ENCODE results near the gene RGS8.

RGS8 gene

GRCh38 chr1:182684116-182684828 lies at the start of gene RGS8:
RGS8 (minus strand) TSS chr1:182684587; CDS start chr1:182669649, 14,938 bp downstream.
- in situ Hi-C loops (cut with MboI; ENCODE audit: low sequenced_read_pairs): no loop called here

DNA sequence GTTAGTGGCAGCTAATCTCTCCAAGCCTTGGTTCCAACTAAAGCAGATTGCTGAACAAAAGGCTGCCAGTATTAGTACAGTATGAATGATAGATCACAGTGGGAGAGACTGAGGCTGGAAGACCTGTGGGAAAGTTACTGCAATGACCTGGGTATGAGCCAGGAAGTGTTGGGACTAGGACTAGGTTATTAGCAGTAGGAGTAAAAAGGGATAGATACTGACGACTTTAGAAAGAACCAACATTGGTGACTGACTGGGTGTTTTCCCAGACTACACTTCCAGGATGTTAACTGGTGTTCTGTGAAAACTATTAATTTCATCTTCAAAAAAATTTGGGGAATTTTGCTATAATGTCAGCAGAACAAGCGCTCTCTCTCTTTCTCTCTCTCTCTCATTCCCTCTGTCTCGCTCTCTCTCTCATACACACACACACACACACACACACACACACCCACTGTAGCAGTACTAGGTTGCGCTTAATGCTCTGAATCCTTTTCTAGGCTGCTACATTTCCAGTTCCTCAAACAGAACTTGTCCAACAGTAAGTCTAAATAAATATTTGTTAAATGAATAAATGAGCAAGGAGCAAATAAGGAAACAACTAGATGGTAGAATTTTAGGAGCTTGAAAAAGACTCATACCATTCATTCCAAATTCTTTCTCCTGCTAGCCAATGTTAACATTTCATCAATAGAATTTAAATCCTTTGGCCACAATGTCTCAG lies 47.6 kb upstream of the RGS8 start:
- in situ Hi-C loops (cut with MboI; ENCODE audit: low sequenced_read_pairs): no loop called here

GRCh38 chr1:182726912-182727311 lies 42.5 kb upstream of the RGS8 start:
- in situ Hi-C loops (cut with MboI; ENCODE audit: low sequenced_read_pairs): no loop called here

DNA sequence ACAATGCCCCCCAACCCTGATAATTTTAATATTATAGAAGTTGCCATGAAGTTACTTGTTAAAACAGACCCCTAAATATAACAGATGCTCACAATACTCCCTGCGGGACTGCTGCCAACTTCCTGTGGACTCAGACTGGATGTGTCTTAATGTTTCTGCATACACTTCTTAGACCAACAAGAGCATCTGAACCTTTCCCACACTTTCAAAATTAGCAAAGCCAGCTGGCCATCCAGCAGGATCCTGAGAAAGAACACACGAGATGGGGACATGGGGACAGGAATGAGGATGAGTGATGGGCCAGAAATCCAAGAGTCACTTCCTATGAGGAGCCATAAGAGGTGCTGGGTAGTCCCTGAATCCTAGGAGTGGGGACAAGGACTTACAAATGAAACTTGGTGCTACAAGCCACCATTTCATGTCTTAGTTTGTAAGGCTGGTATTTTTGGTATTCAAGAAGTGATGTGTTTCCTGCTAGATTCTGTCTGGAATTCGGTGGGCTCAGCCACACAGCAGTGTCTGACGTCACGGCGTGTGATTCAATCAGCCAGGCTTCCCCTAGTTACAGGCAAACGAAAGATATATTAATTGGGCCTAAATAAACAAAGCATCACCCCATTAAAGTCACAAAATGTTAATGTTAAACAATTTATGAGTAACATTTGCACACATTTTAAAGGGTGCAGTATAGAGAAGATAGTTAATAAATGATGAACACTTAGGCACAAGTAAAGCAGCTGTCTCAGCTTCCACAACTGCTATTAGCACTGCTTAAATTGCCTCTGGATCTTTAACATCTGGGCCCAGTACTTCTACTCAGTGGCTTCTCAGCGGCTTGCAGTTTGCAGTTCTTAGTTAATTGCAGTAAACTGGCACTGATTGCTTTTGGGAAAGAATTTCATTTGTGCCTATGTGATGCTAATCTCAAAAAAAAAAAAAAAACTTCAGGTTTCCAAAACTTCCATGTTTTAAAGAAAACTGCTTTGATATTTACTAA lies 41.2 kb upstream of the RGS8 start:
- in situ Hi-C loops (cut with MboI; ENCODE audit: low sequenced_read_pairs): no loop called here

DNA sequence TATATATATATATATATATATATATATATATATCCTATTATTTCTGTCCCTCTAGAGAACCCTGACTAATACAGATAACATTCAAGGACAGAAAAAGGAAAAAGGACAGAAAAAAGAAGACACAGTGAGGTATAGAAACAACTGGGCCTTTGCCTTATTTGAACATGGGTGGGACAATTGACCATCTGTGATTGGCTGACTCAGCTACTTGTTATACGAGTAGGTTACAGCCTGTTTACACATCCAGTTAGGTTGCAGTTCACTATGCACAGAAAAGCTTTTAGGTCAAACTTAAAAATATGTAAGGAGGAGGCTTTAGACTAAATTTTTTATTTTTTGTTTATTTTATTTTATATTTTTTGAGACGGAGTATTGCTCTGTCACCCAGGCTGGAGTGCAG lies 39.8 kb upstream of the RGS8 start:
- in situ Hi-C loops (cut with MboI; ENCODE audit: low sequenced_read_pairs): no loop called here

GRCh38 chr1:182723200-182723599 lies 38.8 kb upstream of the RGS8 start:
- in situ Hi-C loops (cut with MboI; ENCODE audit: low sequenced_read_pairs): no loop called here

DNA sequence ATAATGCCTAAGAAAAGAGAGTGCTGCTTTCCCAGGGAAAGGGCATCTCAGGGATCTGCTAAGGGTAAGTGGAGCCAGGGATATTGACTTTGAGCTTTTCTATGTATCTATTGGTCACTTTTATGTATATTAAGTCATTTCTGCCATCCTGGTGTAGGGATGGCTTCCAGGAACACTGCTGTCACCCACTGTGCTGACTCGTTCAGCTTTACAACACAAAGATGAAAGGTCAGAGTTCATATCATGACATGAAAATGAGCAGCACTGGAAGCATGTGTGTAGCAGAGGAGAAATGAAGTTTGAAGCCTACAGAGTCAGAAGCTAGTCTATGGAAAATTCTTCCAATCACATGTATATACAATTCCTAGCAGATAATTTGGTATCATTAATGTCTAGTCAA lies 37.1 kb upstream of the RGS8 start:
- in situ Hi-C loops (cut with MboI; ENCODE audit: low sequenced_read_pairs): no loop called here

- in situ Hi-C loops (cut with MboI; ENCODE audit: low sequenced_read_pairs): no loop called here
Observed at GRCh38 chr1:182720463-182720862, 36.1 kb upstream of the RGS8 start.

- in situ Hi-C loops (cut with MboI; ENCODE audit: low sequenced_read_pairs): no loop called here
Observed at GRCh38 chr1:182719553-182719952, 35.2 kb upstream of the RGS8 start.

DNA sequence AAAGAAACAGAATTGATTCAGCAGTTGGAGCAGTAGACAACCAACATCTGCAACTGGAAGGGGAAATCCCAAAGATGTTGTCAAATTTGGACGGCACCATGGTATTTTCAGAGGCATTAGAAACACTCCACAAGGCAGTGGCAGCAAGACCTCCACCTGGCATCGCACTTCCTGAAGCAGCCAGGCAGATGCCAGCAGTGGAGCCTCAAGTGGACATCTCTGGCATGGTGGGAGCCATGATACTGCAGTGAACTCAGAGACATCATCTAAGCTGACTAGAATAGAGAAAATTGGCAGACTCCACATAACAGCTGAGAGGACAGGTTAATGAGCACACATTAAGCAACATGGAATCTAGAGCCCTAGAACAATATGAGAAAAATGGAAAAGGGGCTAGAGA lies 33.9 kb upstream of the RGS8 start:
- in situ Hi-C loops (cut with MboI; ENCODE audit: low sequenced_read_pairs): no loop called here

DNA sequence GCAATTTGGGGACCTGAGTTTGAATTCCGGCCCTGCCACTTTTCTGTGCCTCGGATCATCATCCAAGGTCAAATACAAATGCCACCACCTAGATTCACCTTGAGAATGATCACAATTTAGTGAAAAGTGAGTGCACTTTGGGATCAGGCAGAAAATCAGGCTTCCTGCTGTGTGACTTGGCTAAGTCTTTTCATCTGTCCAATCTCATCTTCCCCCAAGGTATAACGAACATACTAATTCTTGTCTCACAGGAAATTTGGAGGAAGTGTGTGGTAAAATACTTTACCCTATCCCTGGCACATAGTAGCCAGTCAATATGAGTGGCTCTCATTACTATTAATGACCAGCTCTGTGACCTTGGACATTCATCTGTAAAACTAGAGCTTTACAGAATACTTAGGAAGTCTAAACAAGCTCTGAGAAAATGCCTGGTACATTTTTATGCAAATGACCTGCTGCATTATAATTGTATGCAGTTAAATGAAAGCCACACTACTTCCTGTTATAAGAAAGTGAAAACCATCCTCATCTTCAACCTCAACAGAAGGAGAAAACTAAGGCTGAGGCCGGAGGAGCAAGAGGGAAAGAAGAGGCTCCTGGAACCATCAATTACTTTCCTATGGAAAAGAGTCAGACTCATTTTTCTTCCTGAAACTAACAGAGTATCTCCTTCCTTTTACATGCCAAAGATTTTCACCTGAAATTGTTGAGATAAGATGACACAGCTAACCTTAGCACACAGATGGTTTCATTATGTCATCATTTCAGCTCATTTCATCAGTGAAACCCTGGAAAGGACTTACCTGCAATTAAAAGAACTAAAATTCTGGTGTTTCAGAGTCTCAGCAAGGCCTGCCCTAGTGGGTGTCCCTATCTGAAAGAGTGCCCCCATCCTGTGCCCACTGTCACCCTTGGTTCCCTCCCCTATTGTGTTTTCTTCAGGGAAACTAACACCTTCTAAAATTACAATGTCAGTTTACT lies 32.6 kb upstream of the RGS8 start:
- in situ Hi-C loops (cut with MboI; ENCODE audit: low sequenced_read_pairs): no loop called here

- in situ Hi-C loops (cut with MboI; ENCODE audit: low sequenced_read_pairs): no loop called here
Observed at GRCh38 chr1:182715531-182715930, 31.1 kb upstream of the RGS8 start.

DNA sequence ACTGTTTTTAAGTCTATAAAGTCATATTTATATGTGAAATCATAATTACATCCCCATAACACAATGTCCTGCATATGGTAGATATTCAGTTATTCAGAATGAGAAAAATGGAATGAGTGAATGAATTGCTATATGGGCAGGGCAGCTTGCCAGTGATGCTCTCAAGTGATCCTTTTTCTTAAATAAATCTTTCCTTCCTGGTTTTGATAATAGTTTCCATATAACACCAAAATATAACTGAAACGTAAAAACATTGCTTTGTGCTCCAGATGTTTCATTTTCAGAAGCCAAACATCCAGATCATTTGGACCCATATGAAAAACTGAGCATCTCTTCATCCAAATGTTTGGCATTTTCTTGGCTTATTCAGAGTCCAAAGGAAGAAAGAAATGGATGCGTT lies 30.2 kb upstream of the RGS8 start:
- in situ Hi-C loops (cut with MboI; ENCODE audit: low sequenced_read_pairs): no loop called here

DNA sequence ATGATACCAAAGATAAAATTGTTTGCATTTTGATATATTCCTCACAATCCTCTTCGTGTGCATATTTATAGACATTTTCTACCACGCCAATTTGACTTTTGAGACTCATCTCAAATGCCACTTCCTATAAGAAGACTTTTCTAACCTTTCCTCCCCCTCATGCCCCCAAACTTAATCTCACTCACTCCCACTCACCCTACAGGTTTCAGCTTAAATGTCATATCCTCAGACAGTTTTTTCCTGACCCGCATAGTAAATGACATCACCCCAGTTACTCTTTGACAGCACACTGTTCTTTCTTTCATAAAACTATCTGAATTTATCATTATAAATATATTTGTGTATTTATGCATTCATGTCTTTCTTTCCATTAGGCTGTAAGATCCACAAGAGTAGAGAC lies 29.6 kb upstream of the RGS8 start:
- in situ Hi-C loops (cut with MboI; ENCODE audit: low sequenced_read_pairs): no loop called here

DNA sequence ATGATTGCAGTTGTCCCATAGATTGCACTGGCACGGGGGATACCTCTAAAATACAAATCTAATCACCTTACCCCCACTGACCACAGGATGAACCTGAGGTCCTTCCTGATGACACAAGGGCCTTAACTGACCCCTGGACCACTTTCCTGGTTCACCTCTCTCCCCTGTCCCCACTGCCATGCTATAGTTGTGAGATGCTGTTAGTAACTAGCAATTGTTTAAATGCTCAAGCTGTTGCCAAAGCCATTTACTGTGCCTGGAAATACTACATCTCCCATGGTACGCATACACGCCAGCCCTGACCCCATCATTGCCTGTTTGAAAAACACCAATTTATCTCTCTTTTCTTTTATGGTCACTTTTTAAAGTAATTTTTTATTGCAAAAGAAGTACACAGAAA lies 29.1 kb upstream of the RGS8 start:
- in situ Hi-C loops (cut with MboI; ENCODE audit: low sequenced_read_pairs): no loop called here

GRCh38 chr1:182709855-182710254 lies 25.5 kb upstream of the RGS8 start:
- in situ Hi-C loops (cut with MboI; ENCODE audit: low sequenced_read_pairs): no loop called here

GRCh38 chr1:182709225-182709764 lies 24.9 kb upstream of the RGS8 start:
- in situ Hi-C loops (cut with MboI; ENCODE audit: low sequenced_read_pairs): no loop called here

GRCh38 chr1:182707122-182707521 lies 22.7 kb upstream of the RGS8 start:
- in situ Hi-C loops (cut with MboI; ENCODE audit: low sequenced_read_pairs): no loop called here

- in situ Hi-C loops (cut with MboI; ENCODE audit: low sequenced_read_pairs): no loop called here
Observed at GRCh38 chr1:182704677-182705076, 20.3 kb upstream of the RGS8 start.

DNA sequence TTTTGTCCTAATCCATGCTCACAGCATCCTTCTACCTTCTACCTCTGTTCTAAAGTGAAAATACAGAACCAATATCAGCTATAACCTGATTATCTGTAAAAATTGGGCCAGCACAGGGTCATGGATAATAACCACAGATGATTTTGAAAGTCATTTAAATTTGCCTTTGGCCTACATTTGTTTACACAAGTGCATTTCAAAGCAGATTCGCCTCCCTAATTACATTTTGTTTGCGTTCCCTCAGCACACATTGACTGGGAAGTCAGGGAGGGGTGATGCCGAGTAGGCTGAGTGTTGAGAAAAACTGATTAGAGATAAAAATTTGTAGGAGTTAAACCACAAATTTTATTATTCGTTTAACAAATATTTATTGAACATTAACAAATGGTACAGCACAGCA lies 19.2 kb upstream of the RGS8 start:
- in situ Hi-C loops (cut with MboI; ENCODE audit: low sequenced_read_pairs): no loop called here
